ENCODE data around the gene NDFIP2. TPM values are rescaled to one million over a fixed set of nuclear protein-coding genes. Genes with fewer than 3 reads are reported as not detected.
A peak's percentile ranks its signal among the peaks of the same experiment; 100 is the strongest.
"Not testable (repeated sequence)": the region's sequence is repeated elsewhere in the genome, so short reads cannot be mapped to it uniquely, and the experiment has no call there.

Gene NDFIP2
- total RNA-seq, 1 donor from 2014 or later = 20.1 TPM

GRCh38 chr13:79540504-79540903, 59.5 kb downstream of the NDFIP2 start:
- no peak for DNase-seq

DNA sequence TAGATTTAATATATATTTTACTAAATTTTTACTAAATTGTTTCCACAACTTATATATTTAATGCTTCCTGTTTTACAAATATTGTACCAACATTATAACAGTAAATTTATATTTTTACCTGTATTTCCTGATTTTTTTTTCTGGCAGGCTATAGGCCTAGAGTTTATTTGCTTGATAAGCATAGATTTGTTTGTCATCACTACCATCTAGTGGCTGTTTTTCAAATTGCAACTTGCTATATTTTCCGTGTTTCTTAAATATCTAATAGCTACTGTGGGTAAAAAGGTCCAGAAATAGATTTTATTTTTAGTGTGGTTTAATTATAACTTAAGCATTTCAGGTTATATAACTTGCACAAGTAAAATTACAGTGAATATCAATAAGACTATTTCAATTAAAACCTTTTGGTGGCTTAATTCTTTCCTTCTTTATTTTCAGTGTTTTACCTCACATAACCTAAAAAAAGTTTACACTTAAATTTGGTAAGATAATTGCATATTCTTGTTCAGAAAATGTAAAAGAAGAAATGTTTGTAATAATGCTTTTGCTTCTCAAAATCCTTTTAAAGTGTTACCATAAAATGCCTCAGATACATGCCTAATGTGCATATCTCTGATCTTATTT, 60.6 kb downstream of the NDFIP2 start:
- DNase-seq = peak; percentile 84

GRCh38 chr13:79543883-79544282, 62.9 kb downstream of the NDFIP2 start:
- DNase-seq = no peak

GRCh38 chr13:79547211-79548195, 66.5 kb downstream of the NDFIP2 start:
- no peak for DNase-seq

- peak; percentile 43 for DNase-seq
Measured at GRCh38 chr13:79548902-79549301, 67.9 kb downstream of the NDFIP2 start.

DNA sequence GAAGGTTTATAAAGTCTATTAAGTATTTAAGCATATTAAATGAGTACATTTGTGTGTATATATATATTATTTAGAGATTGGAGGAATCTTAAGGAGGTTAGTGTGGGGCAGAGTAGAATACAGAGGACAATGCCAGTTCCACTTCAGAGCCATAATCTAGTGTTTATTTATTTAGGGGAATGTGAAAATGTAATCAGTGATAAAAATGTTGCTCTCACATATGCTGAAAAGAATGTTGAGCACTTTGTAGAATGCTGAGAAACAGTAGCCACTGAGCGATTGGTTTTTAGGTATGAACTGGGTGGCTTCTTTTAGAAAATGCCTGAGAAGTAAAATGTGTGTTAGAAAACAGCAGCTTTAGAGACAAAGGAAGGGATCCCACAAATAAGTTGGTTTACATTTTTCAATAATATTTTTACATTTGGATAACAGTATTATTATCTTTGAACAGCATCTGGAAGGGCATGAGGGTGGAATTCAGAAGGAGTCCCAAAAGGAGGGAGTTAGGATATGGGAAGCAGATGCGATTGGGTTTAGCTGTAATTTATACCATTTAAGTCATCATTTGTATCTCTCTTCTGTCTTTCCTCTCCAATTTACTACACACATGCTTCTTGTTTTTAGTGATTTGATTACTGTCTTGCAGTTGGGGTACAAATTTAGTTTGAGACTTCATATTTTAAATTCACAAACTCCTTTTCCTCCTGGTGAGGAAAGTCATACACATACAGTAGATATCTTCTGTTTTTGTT, 68.6 kb downstream of the NDFIP2 start:
- DNase-seq = no peak

DNA sequence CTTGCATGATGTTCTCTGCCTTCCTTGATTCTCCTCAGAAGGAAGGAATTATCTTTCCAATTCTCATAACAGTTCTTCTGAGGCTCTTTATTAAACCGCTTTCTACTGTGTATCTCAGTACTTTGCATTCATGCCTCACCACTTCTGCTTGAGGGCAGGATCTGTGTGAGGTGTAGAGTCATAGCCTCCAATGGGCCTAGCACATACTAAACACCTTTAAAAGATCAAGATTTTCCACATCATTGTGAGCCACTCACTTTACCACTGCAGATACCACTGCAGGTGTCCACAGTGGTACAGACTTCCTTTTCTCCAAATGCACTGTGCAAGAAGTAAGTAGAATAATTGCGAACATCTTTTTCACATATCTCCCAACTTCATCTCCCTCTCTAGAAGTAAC, 76.7 kb downstream of the NDFIP2 start:
- no peak for DNase-seq

GRCh38 chr13:79560954-79561353, 80.0 kb downstream of the NDFIP2 start:
- DNase-seq = no peak

DNA sequence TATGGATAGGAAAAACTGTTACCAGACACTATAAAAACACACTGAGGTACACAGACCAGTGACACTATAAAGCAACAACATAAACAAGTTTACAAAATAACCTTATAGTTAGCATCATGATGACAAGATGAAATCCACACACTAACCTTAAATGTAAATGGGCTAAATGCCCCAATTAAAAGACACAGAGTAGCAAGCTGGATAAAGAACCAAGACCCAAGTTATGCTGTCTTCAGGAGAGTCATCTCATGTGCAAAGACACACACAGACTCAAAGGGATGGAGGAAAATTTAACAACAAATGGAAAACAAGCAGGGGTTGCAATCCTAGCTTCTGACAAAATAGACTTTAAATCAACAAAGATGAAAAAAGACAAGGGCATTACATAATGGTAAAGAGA, 81.6 kb downstream of the NDFIP2 start:
- DNase-seq = no peak

GRCh38 chr13:79566118-79566517, 85.2 kb downstream of the NDFIP2 start:
- DNase-seq = no peak

GRCh38 chr13:79571147-79571546, 90.2 kb downstream of the NDFIP2 start:
- DNase-seq = no peak

DNA sequence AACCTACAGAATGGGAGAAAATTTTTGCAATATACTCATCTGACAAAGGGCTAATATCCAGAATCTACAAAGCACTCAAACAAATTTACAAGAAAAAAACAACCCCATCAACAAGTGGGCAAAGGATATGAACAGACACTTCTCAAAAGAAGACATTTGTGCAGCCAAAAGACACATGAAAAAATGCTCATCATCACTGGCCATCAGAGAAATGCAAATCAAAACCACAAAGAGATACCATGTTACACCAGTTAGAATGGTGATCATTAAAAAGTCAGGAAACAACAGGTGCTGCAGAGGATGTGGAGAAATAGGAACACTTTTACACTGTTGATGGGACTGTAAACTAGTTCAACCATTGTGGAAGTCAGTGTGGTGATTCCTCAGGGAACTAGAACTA, 92.9 kb downstream of the NDFIP2 start:
- DNase-seq = not testable (repeated sequence)

- DNase-seq = no peak
Measured at GRCh38 chr13:79581870-79582315, 100.9 kb downstream of the NDFIP2 start.

GRCh38 chr13:79582896-79583295, 101.9 kb downstream of the NDFIP2 start:
- no peak for DNase-seq

DNA sequence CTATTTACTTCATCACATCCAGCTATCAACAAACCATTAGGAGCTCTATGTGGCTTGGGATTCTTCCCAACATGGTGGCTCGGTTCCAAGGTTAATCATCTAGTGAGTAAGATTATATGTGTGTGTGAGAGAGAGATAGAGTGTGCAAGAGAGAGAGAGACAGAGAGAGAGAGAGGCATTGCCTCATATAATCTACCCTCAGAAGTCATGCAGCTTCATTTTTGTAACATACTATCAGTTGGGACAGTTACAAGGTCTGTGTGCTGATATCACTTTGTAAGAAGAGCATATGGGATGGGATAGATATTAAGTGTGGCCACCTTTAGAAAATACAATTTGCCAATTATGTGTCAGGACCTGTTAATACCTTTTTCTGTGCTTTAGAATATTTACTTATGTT, 104.1 kb downstream of the NDFIP2 start:
- DNase-seq = no peak

- DNase-seq = no peak
Measured at GRCh38 chr13:79589603-79590393, 108.8 kb downstream of the NDFIP2 start.

GRCh38 chr13:79590394-79590676, 109.4 kb downstream of the NDFIP2 start:
- no peak for DNase-seq

DNA sequence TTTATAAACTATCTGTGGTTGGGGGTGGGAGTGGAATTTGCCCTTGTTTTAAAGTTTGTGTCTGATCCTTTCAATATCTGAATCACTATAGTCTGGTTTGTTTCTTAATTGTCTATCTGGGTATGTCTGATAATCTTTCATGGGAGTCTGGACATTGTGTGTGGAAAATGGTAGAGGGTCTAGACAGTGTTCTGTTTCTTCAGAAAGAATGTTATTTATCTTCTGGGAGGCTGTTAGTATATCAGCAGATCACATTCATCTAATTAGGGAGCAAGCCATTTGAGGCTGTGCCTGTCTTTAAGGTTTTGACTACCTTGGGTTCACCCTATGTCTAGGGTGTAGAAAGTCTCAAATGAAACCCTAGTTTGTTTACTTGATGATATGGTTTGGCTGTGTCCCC, 110.5 kb downstream of the NDFIP2 start:
- no peak for DNase-seq

- DNase-seq = no peak
Measured at GRCh38 chr13:79593121-79593520, 112.2 kb downstream of the NDFIP2 start.

DNA sequence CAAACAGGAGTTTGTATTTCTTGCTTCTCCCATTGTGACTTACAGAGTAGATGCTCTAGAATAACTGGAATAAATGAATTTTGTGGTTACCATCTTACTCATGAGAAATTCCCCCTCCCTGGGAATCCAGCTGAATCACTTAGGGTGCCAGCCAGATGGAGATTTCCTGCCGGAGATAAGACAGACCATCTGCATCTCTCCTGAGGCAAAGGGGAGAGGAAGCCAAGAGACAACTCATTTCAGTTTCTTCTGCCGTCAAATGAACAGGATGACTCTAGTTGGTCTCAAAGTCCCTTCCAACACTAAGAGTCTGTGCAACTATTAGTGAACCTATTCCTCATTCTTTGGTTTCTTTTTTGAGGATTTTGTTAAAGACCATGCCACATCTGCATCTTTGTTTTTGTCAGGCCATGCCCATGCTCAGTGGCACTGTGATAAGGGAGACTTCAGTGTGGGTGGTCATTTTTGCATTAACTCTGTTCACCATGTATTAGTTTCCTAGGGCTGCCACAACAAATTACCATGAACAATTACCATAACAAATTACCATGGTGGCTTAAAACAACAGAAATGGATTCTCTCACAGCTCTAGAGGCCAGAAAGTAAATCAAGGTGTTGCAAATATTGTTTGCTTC, 112.8 kb downstream of the NDFIP2 start:
- no peak for DNase-seq

GRCh38 chr13:79600146-79600545, 119.2 kb downstream of the NDFIP2 start:
- DNase-seq = not testable (repeated sequence)

DNA sequence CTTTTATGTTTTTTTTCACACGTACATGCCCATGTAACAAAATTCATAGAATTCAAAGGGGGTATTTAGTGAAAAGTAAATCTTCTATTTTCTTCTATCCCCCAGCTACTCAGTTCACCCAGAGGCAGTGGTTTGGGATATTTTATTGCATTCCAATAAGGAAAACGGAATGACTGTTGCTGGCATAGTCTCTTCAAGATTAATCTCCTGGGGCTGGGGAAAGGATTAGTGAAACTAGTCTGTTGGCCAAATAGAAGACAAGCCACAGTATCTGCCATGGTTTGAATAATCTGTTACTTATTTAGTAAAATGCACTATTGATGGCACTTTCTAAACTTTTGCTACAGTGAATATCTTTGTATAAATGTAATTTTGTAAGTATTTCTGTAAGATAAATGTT, 122.0 kb downstream of the NDFIP2 start:
- DNase-seq = no peak
